HepG2 (cell line): ENCODE measurements around the gene RAB43. TPM values are rescaled to one million over a fixed set of nuclear protein-coding genes. Genes with fewer than 3 reads are reported as not detected.

Experiments used
- DNMT3B ChIP-seq: conservative IDR thresholded peaks from 2 replicates; pipeline ENCODE4 v1.6.1; 2016; ENCODE audit warnings: missing biosample characterization, control low read depth
- FOXA1 ChIP-seq, 2 experiments: fragments of 450-650 bp in 1 of 2; sonication (generic) in 1 of 2; formaldehyde crosslinking in 1 of 2; IDR thresholded peaks; 2 replicates each; pipeline versions ENCODE4 v1.4.0 to v1.6.1; 2016 to 2020; ENCODE audit warnings: missing genetic modification reagents in 1 of 2
- GATAD2A ChIP-seq: IDR thresholded peaks from 2 replicates; pipeline ENCODE4 v1.6.1; 2016
- MTA1 ChIP-seq: sonication (generic); formaldehyde crosslinking; IDR thresholded peaks from 2 replicates; pipeline ENCODE4 v1.4.0; 2020; ENCODE audit warnings: missing genetic modification reagents, mild to moderate bottlenecking, borderline replicate concordance
- RXRA ChIP-seq: sonication (generic); formaldehyde crosslinking; IDR thresholded peaks from 2 replicates; pipeline ENCODE4 v1.5.1; 2020; ENCODE audit warnings: missing genetic modification reagents
- TCF7 ChIP-seq: sonication (generic); IDR thresholded peaks from 2 replicates; pipeline ENCODE4 v1.6.1; 2016; ENCODE audit warnings: antibody characterized with exemption, low read depth
- ZNF550 ChIP-seq: sonication (generic); formaldehyde crosslinking; IDR thresholded peaks from 2 replicates; pipeline ENCODE4 v1.4.0; 2020; ENCODE audit warnings: mild to moderate bottlenecking, missing genetic modification reagents, borderline replicate concordance
- ZNF775 ChIP-seq: sonication (generic); formaldehyde crosslinking; IDR thresholded peaks from 2 replicates; pipeline ENCODE4 v1.4.0; 2020; ENCODE audit warnings: missing genetic modification reagents, mild to moderate bottlenecking, moderate library complexity, borderline replicate concordance
- ZNF780A ChIP-seq: sonication (generic); formaldehyde crosslinking; IDR thresholded peaks from 2 replicates; pipeline ENCODE4 v1.8.0; 2022; ENCODE audit warnings: mild to moderate bottlenecking, missing genetic modification reagents, moderate library complexity
- polyA plus RNA-seq, 8 experiments: library from polyadenylated mRNA; depleted of rRNA in 3 of 8; stranded (reverse) in 7 of 8; unstranded in 1 of 8; fragments of >200 nt; fragmentation: Illumina TruSeq in 4 of 8; extraction: Trizol in 4 of 8; gene quantifications; 2 replicates each; pipeline versions ENCODE4 v1.2.1 to v1.2.3, GENCODE V29; 2011 to 2016; ENCODE audit warnings: low read depth in 4 of 8, missing spikeins in 1 of 8, mixed read lengths in 1 of 8; ENCODE audit not compliant: insufficient read depth in 1 of 8
- total RNA-seq, 5 experiments: library from RNA; depleted of rRNA; stranded (reverse); fragments of >200 nt; fragmentation: Illumina TruSeq; extraction: Trizol; gene quantifications; 2 replicates each; pipeline ENCODE4 v1.2.3, GENCODE V29; 2016; ENCODE audit warnings: low read depth in 1 of 5
- TF ChIP-seq, protein P1 (sequence below): IDR thresholded peaks from 2 replicates; pipeline ENCODE4 v1.4.0; 2020; ENCODE audit warnings: mild to moderate bottlenecking, missing genetic modification reagents
- TF ChIP-seq, protein P2 (sequence below): sonication (generic); formaldehyde crosslinking; IDR thresholded peaks from 2 replicates; pipeline ENCODE4 v1.4.0; 2020; ENCODE audit warnings: missing genetic modification reagents
- TF ChIP-seq, protein P3 (sequence below): sonication (generic); formaldehyde crosslinking; IDR thresholded peaks from 2 replicates; pipeline ENCODE4 v1.5.1; 2020; ENCODE audit warnings: missing genetic modification reagents, mild to moderate bottlenecking, borderline replicate concordance
- TF ChIP-seq, protein P4 (sequence below): sonication (generic); formaldehyde crosslinking; IDR thresholded peaks from 2 replicates; pipeline ENCODE4 v1.4.0; 2020; ENCODE audit warnings: missing genetic modification reagents
- TF ChIP-seq, protein P5 (sequence below): sonication (generic); formaldehyde crosslinking; IDR thresholded peaks from 2 replicates; pipeline ENCODE4 v1.4.0; 2020; ENCODE audit warnings: mild to moderate bottlenecking, missing genetic modification reagents
- TF ChIP-seq, protein P6 (sequence below): IDR thresholded peaks from 2 replicates; pipeline ENCODE4 v1.6.1; 2016; ENCODE audit warnings: low read depth

The RAB43 gene
- total and polyA plus RNA-seq, 2 of the 13 experiments (the other 11 are each of a cell fraction or from before 2014, with no cell fraction given): 11.8 to 18.4 TPM

DNA sequence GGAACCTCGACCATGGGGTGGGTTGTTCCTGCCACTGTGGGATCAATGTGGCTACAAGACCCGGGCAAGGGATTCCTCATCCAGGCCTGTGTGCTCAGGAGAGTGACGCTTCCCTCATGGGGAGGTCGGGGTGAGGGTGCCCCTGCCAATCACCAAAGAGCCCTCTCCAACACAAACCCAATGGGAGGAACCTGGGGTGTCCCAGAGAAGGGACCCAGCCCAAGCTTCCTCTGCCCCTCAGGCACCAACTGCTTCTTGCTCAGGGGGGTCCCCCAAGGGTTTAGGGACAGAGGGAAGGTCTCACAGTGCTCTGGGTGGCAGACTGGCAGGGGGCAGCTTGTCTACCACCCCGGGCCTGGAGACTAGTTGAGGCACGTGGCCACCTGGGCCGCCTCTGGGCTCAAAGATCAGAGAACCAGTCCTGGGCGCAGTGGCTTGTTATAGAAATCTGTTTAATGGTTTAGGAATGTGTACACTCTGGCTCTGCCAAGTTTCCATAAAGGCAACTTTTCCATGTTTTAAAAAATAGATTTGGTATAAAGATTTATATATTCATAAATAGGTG lies 34.4 kb downstream of the RAB43 start (continued):
- TF ChIP-seq, protein P1, sequence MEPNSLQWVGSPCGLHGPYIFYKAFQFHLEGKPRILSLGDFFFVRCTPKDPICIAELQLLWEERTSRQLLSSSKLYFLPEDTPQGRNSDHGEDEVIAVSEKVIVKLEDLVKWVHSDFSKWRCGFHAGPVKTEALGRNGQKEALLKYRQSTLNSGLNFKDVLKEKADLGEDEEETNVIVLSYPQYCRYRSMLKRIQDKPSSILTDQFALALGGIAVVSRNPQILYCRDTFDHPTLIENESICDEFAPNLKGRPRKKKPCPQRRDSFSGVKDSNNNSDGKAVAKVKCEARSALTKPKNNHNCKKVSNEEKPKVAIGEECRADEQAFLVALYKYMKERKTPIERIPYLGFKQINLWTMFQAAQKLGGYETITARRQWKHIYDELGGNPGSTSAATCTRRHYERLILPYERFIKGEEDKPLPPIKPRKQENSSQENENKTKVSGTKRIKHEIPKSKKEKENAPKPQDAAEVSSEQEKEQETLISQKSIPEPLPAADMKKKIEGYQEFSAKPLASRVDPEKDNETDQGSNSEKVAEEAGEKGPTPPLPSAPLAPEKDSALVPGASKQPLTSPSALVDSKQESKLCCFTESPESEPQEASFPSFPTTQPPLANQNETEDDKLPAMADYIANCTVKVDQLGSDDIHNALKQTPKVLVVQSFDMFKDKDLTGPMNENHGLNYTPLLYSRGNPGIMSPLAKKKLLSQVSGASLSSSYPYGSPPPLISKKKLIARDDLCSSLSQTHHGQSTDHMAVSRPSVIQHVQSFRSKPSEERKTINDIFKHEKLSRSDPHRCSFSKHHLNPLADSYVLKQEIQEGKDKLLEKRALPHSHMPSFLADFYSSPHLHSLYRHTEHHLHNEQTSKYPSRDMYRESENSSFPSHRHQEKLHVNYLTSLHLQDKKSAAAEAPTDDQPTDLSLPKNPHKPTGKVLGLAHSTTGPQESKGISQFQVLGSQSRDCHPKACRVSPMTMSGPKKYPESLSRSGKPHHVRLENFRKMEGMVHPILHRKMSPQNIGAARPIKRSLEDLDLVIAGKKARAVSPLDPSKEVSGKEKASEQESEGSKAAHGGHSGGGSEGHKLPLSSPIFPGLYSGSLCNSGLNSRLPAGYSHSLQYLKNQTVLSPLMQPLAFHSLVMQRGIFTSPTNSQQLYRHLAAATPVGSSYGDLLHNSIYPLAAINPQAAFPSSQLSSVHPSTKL (CRISPR knock-in tag): no peak
- TF ChIP-seq, protein P2, sequence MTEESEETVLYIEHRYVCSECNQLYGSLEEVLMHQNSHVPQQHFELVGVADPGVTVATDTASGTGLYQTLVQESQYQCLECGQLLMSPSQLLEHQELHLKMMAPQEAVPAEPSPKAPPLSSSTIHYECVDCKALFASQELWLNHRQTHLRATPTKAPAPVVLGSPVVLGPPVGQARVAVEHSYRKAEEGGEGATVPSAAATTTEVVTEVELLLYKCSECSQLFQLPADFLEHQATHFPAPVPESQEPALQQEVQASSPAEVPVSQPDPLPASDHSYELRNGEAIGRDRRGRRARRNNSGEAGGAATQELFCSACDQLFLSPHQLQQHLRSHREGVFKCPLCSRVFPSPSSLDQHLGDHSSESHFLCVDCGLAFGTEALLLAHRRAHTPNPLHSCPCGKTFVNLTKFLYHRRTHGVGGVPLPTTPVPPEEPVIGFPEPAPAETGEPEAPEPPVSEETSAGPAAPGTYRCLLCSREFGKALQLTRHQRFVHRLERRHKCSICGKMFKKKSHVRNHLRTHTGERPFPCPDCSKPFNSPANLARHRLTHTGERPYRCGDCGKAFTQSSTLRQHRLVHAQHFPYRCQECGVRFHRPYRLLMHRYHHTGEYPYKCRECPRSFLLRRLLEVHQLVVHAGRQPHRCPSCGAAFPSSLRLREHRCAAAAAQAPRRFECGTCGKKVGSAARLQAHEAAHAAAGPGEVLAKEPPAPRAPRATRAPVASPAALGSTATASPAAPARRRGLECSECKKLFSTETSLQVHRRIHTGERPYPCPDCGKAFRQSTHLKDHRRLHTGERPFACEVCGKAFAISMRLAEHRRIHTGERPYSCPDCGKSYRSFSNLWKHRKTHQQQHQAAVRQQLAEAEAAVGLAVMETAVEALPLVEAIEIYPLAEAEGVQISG (CRISPR knock-in tag): no peak
- no peak for TF ChIP-seq MTA1 (CRISPR knock-in tag)
- no peak for TF ChIP-seq ZNF775
- no peak for TF ChIP-seq RXRA (CRISPR knock-in tag)
- TF ChIP-seq DNMT3B (CRISPR knock-in tag): no peak
- TF ChIP-seq, protein P3, sequence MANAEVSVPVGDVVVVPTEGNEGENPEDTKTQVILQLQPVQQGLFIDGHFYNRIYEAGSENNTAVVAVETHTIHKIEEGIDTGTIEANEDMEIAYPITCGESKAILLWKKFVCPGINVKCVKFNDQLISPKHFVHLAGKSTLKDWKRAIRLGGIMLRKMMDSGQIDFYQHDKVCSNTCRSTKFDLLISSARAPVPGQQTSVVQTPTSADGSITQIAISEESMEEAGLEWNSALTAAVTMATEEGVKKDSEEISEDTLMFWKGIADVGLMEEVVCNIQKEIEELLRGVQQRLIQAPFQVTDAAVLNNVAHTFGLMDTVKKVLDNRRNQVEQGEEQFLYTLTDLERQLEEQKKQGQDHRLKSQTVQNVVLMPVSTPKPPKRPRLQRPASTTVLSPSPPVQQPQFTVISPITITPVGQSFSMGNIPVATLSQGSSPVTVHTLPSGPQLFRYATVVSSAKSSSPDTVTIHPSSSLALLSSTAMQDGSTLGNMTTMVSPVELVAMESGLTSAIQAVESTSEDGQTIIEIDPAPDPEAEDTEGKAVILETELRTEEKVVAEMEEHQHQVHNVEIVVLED: no peak
- no peak for TF ChIP-seq ZNF780A (CRISPR knock-in tag)
- no peak for TF ChIP-seq ZNF550 (CRISPR knock-in tag)
- TF ChIP-seq TCF7: no peak
- no peak for TF ChIP-seq GATAD2A
- TF ChIP-seq, protein P4, sequence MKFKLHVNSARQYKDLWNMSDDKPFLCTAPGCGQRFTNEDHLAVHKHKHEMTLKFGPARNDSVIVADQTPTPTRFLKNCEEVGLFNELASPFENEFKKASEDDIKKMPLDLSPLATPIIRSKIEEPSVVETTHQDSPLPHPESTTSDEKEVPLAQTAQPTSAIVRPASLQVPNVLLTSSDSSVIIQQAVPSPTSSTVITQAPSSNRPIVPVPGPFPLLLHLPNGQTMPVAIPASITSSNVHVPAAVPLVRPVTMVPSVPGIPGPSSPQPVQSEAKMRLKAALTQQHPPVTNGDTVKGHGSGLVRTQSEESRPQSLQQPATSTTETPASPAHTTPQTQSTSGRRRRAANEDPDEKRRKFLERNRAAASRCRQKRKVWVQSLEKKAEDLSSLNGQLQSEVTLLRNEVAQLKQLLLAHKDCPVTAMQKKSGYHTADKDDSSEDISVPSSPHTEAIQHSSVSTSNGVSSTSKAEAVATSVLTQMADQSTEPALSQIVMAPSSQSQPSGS: peak; percentile 23; the same call in 1 of the 2 replicates
- TF ChIP-seq FOXA1 (IDR thresholded peaks at IDR 0.05): no peak
- TF ChIP-seq FOXA1 (CRISPR knock-in tag; IDR thresholded peaks at IDR 0.05): no peak
- TF ChIP-seq, protein P5, sequence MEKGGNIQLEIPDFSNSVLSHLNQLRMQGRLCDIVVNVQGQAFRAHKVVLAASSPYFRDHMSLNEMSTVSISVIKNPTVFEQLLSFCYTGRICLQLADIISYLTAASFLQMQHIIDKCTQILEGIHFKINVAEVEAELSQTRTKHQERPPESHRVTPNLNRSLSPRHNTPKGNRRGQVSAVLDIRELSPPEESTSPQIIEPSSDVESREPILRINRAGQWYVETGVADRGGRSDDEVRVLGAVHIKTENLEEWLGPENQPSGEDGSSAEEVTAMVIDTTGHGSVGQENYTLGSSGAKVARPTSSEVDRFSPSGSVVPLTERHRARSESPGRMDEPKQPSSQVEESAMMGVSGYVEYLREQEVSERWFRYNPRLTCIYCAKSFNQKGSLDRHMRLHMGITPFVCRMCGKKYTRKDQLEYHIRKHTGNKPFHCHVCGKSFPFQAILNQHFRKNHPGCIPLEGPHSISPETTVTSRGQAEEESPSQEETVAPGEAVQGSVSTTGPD: no peak
- TF ChIP-seq, protein P6, sequence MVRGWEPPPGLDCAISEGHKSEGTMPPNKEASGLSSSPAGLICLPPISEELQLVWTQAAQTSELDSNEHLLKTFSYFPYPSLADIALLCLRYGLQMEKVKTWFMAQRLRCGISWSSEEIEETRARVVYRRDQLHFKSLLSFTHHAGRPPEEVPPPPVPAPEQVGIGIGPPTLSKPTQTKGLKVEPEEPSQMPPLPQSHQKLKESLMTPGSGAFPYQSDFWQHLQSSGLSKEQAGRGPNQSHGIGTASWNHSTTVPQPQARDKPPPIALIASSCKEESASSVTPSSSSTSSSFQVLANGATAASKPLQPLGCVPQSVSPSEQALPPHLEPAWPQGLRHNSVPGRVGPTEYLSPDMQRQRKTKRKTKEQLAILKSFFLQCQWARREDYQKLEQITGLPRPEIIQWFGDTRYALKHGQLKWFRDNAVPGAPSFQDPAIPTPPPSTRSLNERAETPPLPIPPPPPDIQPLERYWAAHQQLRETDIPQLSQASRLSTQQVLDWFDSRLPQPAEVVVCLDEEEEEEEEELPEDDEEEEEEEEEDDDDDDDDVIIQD (CRISPR knock-in tag): no peak
